Measurements from ENCODE around the gene NCKAP1.

- TF ChIP-seq POLR2A (IDR thresholded peaks at IDR 0.05; ENCODE audit: borderline replicate concordance, extremely low read depth, insufficient read depth, insufficient read length), result no peak
- TF ChIP-seq CTCF (IDR thresholded peaks at IDR 0.05 in 2 of 3, conservative IDR thresholded peaks at IDR 0.05 in 1 of 3; ENCODE audit: borderline replicate concordance in 1 of 3, insufficient read depth in 1 of 3, low read depth in 2 of 3, low read length in 2 of 3), result no peak
- TF ChIP-seq EZH2phosphoT487 (IDR thresholded peaks at IDR 0.05; ENCODE audit: borderline replicate concordance), result no peak
- no peak for TF ChIP-seq TCF7L2 (IDR thresholded peaks at IDR 0.05; ENCODE audit: borderline replicate concordance, extremely low read depth, insufficient read depth, insufficient read length)
- no peak for TF ChIP-seq MAX (IDR thresholded peaks at IDR 0.05)
- no peak for TF ChIP-seq EZH2 (IDR thresholded peaks at IDR 0.05)
- no peak for TF ChIP-seq REST (IDR thresholded peaks at IDR 0.05; ENCODE audit: low read depth)
- no peak for TF ChIP-seq JUND (IDR thresholded peaks at IDR 0.05)
- TF ChIP-seq POLR2AphosphoS5 (IDR thresholded peaks at IDR 0.05; ENCODE audit: low read depth, low read length), result no peak
- no peak for TF ChIP-seq ELF1 (IDR thresholded peaks at IDR 0.05; ENCODE audit: borderline replicate concordance, low read depth)
Measured at GRCh38 chr2:182912518-182912915, 125.7 kb downstream of the NCKAP1 start.
